Psoas muscle (tissue), 8 donors: ENCODE measurements around the gene AOX1. TPM values are rescaled to one million over a fixed set of nuclear protein-coding genes. Genes with fewer than 3 reads are reported as not detected.
A peak's percentile ranks its signal among the peaks of the same experiment; 100 is the strongest.

Experiments
- ATAC-seq, 4 donors: fragments of 200-7000 bp; cut with Tn5 transposase; one replicate each; pipeline ENCODE4 v1.9.1; 2020; ENCODE audit warnings: moderate library complexity in 3 of 4, mild to moderate bottlenecking in 2 of 4
- DNase-seq, 2 donors: peaks; one replicate each; pipeline ENCODE4 v3.0.0-alpha.2; 2020
- H3K27ac ChIP-seq: fragments of 200-600 bp; one replicate; pipeline ENCODE4 v1.8.0; 2022
- H3K27me3 ChIP-seq, 3 donors: fragments of 200-600 bp in 1 of 3; one replicate each; pipeline versions ENCODE4 v1.6.1 to v1.8.0; 2013 to 2022; ENCODE audit warnings: low read length in 2 of 3, mild to moderate bottlenecking in 2 of 3, moderate library complexity in 1 of 3; ENCODE audit not compliant: insufficient read depth in 3 of 3
- H3K36me3 ChIP-seq, 2 donors: fragments of 200-600 bp in 1 of 2; one replicate each; pipeline versions ENCODE4 v1.6.1 to v1.8.0; 2013 to 2022; ENCODE audit warnings: low read depth in 1 of 2, mild to moderate bottlenecking in 1 of 2, moderate library complexity in 1 of 2; ENCODE audit not compliant: insufficient read depth in 1 of 2
- H3K4me1 ChIP-seq: fragments of 200-600 bp; one replicate; pipeline ENCODE4 v1.8.0; 2022
- H3K4me3 ChIP-seq: fragments of 200-600 bp; one replicate; pipeline ENCODE4 v1.8.0; 2022; ENCODE audit warnings: mild to moderate bottlenecking
- H3K9me3 ChIP-seq: fragments of 200-600 bp; one replicate; pipeline ENCODE4 v1.8.0; 2022
- CTCF ChIP-seq: fragments of 200-600 bp; IDR thresholded peaks from one replicate; pipeline ENCODE4 v1.8.0; 2022; ENCODE audit warnings: antibody characterized with exemption
- WGBS, 3 donors: extraction: QIAGEN DNeasy Blood & Tissue Kit; methylation state at CpG; one replicate each; pipeline versions ENCODE4 v1.1.6 to v1.1.7; 2013; 5-methylcytosine and 5-hydroxymethylcytosine counted together
- intact Hi-C, 2 donors: fragments of 100-400 bp; cut with DNase I; formaldehyde crosslinking; loops; one replicate each; pipeline versions ENCODE4 v1.11.0 to v1.14.2; 2022
- polyA plus RNA-seq, 3 donors: library from polyadenylated mRNA; stranded (reverse); fragments of 200-250 nt; gene quantifications; one replicate each; pipeline ENCODE4 v1.2.3, GENCODE V29; 2013
- total RNA-seq, 4 donors: library from RNA; stranded (reverse); fragmentation: NEBNext Ultra II Directional in 2 of 4; extraction: Animal tissue kit (Norgen Biotek cat#: 25700) in 2 of 4; gene quantifications; one replicate each; pipeline versions ENCODE4 v1.2.1 to v1.2.4, GENCODE V29; 2021 to 2023
- donor health status: healthy with polysubstance abuse.
- donor health status: DM: no; HTN: no; CAD: no; lungs with moderate emphysema.
- donor health status: Bipolar disorder and iron deficiency.
- donor health status: healthy.
- donor health status: DM: yes; HTN: yes; CAD: no.
- donor health status: DM: no; HTN: no; CAD: no.
- donor health status: DM: no; HTN: no; CAD: no.
- donor health status: DM: yes; HTN: yes; CAD: no.

The AOX1 gene
- total and polyA plus RNA-seq, 7 donors = 4.2 to 17.0 (median 10.3) TPM

- Histone ChIP-seq H3K4me3 (no peak overlapping the region), H3K4me1 (no peaks in the 10 kb centered on the region), H3K27me3 (no peaks in the 10 kb centered on the region), H3K27ac (no peak overlapping the region), H3K9me3 (no peaks in the 10 kb centered on the region), H3K36me3 (no peaks in the 10 kb centered on the region)
- ATAC-seq (no peak), DNase-seq (no peak)
- intact Hi-C loops = loop anchor here in 1 of 2 donors (5.0 kb wide), 1 partner anchor 126 kb away; no protein-coding TSS in a partner anchor
- WGBS, 3 donors = 90 to 96% (median 94%) methylated on average over 2 of the region's 2 CpGs
- TF ChIP-seq CTCF = peak; percentile 20
These were observed 9.9 kb upstream of the AOX1 start for GRCh38 chr2:200575957-200576356.

- Histone ChIP-seq H3K36me3 (no peaks in the 10 kb centered on the region), H3K27ac (no peak overlapping the region), H3K4me3 (no peak overlapping the region), H3K4me1 (no peaks in the 10 kb centered on the region), H3K9me3 (no peaks in the 10 kb centered on the region), H3K27me3 (no peaks in the 10 kb centered on the region)
- intact Hi-C loops = loop anchor here in 1 of 2 donors (5.0 kb wide), 1 partner anchor 125 kb away; no protein-coding TSS in a partner anchor
- ATAC-seq = no peak
- TF ChIP-seq CTCF = no peak
- 93 to 96% (median 96%) methylated on average over 3 of the region's 3 CpGs for WGBS, 3 donors
- no peak for DNase-seq
These were observed 8.8 kb upstream of the AOX1 start for GRCh38 chr2:200577027-200577426.

DNA sequence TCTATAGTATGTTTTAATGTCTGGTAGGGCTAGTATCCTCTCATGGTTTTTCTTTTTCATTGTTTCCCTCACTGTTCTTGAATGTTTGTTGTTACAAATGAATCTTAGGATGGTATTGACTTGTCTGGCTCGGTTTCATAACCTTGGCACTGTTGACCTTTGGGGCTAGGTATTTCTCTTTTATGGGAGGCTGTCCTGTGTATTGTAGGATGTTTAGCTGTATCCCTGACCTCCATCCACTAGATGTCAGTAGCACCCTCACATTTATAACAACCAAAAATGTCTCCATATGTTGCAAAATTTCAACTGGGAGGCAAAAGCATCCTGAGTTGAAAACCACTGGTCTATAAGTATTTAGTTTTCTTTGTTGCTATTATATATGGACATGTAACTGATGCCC lies 7.0 kb upstream of the AOX1 start:
- ATAC-seq (no peak), DNase-seq (no peak)
- no peaks in the 10 kb centered on the region for H3K4me1 ChIP-seq
- no peak overlapping the region for H3K4me3 ChIP-seq
- no peaks in the 10 kb centered on the region for H3K27me3 ChIP-seq
- intact Hi-C loops = loop anchor here in 1 of 2 donors (5.0 kb wide), 1 partner anchor 124 kb away; no protein-coding TSS in a partner anchor
- peak; percentile 9 for TF ChIP-seq CTCF
- no peaks in the 10 kb centered on the region for H3K36me3 ChIP-seq
- 50 to 97% (median 91%) methylated on average over 1 of the region's 1 CpG for WGBS, 3 donors
- no peak overlapping the region for H3K27ac ChIP-seq
- H3K9me3 ChIP-seq = no peaks in the 10 kb centered on the region

GRCh38 chr2:200584639-200585038 lies 1.2 kb upstream of the AOX1 start:
- H3K9me3 ChIP-seq = no peaks in the 10 kb centered on the region
- WGBS, 3 donors = 91 to 96% (median 91%) methylated on average over 3 of the region's 3 CpGs
- ATAC-seq (no peak), DNase-seq (no peak)
- no peak overlapping the region for H3K27ac ChIP-seq
- TF ChIP-seq CTCF = no peak
- no peak overlapping the region for H3K4me3 ChIP-seq
- H3K36me3 ChIP-seq = no peaks in the 10 kb centered on the region
- intact Hi-C loops = no loop called here
- no peaks in the 10 kb centered on the region for H3K27me3 ChIP-seq
- H3K4me1 ChIP-seq = no peaks in the 10 kb centered on the region

- ATAC-seq = no peak
- Histone ChIP-seq H3K9me3 (no peaks in the 10 kb centered on the region), H3K4me1 (no peaks in the 10 kb centered on the region), H3K27me3 (no peaks in the 10 kb centered on the region), H3K4me3 (peak overlapping the region; percentile 74), H3K27ac (no peak overlapping the region), H3K36me3 (no peaks in the 10 kb centered on the region)
- 8 to 11% (median 8%) methylated on average over 2 of the region's 2 CpGs for WGBS, 3 donors
- no peak for TF ChIP-seq CTCF
- intact Hi-C loops = no loop called here
- DNase-seq = no peak
These were observed 479 bp upstream of the AOX1 start for GRCh38 chr2:200585340-200585729.
